ENCODE results near the gene PLCH1.

PLCH1 gene

GRCh38 chr3:155745795-155746550, 1.1 kb upstream of the PLCH1 start:
- no peak for TF ChIP-seq CTCF (IDR thresholded peaks at IDR 0.05; ENCODE audit: insufficient read depth, low read depth, low read length, missing control alignments)
- H3K4me3 ChIP-seq (ENCODE audit: low read depth, low read length), result no peak overlapping the region
- DNase-seq (ENCODE audit: low read depth), result no peak

GRCh38 chr3:155744010-155744625, 753 bp downstream of the PLCH1 start:
- H3K4me3 ChIP-seq (ENCODE audit: low read depth, low read length), result peak overlapping the region; percentile 55
- DNase-seq (ENCODE audit: low read depth), result peak; percentile 31
- no peak for TF ChIP-seq CTCF (IDR thresholded peaks at IDR 0.05; ENCODE audit: insufficient read depth, low read depth, low read length, missing control alignments)

GRCh38 chr3:155743606-155744005, 1.3 kb downstream of the PLCH1 start:
- no peak for DNase-seq (ENCODE audit: low read depth)
- peak overlapping the region; percentile 55 for H3K4me3 ChIP-seq (ENCODE audit: low read depth, low read length)
- TF ChIP-seq CTCF (IDR thresholded peaks at IDR 0.05; ENCODE audit: insufficient read depth, low read depth, low read length, missing control alignments), result no peak

GRCh38 chr3:155742349-155742965, 2.4 kb downstream of the PLCH1 start:
- DNase-seq (ENCODE audit: low read depth), result no peak
- no peak for TF ChIP-seq CTCF (IDR thresholded peaks at IDR 0.05; ENCODE audit: insufficient read depth, low read depth, low read length, missing control alignments)
- H3K4me3 ChIP-seq (ENCODE audit: low read depth, low read length), result no peak overlapping the region

GRCh38 chr3:155741603-155742002, 3.3 kb downstream of the PLCH1 start:
- no peak overlapping the region for H3K4me3 ChIP-seq (ENCODE audit: low read depth, low read length)
- TF ChIP-seq CTCF (IDR thresholded peaks at IDR 0.05; ENCODE audit: insufficient read depth, low read depth, low read length, missing control alignments), result no peak
- no peak for DNase-seq (ENCODE audit: low read depth)

GRCh38 chr3:155741101-155741500, 3.8 kb downstream of the PLCH1 start:
- TF ChIP-seq CTCF (IDR thresholded peaks at IDR 0.05; ENCODE audit: insufficient read depth, low read depth, low read length, missing control alignments), result no peak
- H3K4me3 ChIP-seq (ENCODE audit: low read depth, low read length), result no peak overlapping the region
- no peak for DNase-seq (ENCODE audit: low read depth)
